ENCODE measurements around the gene LLGL1. TPM values are rescaled to one million over a fixed set of nuclear protein-coding genes. Genes with fewer than 3 reads are reported as not detected.

Gene LLGL1
- total RNA-seq, 1 experiment from 2014 or later: 30.2 TPM

DNA sequence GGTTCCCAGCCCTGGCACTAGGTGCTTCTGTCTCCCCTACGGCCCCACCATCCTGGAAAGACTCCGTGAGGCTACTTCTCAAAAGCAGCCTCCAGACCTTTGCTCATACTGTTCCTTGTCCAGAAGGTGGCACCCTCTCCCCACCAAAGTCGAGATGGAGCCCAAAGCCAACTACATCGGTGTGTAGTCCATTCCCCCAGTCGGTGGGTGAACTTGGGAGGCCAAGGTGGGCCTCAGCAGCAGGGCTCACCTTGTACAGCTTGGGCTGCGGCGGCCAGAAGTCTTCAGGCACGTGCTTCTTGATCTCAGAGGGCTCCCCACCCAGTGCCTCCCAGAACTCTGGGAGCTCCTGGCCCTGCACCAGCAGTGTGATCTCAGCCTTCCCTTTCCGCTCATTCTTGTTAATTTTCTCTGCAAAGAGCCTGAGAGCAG, 22.9 kb downstream of the LLGL1 start:
- CTCF ChIA-PET: interaction anchor here (0.6 kb wide), 1 partner anchor 352 kb away, joined by 5 read pairs; no protein-coding TSS in a partner anchor
- no peaks in the 10 kb centered on the region for H3K9me3 ChIP-seq (ENCODE audit: low read depth, low read length, poor library complexity, severe bottlenecking)
- peaks cover 39% of the 10 kb centered on the region for H3K36me3 ChIP-seq (ENCODE audit: insufficient read depth, low read length, poor library complexity, severe bottlenecking)
- intact Hi-C loops (cut with micrococcal nuclease; ENCODE audit: unreplicated experiment): no loop called here
- POLR2A ChIA-PET (ENCODE audit: low non-redundant PET): no interaction called here
- peak; percentile 84 for DNase-seq (ENCODE audit: low spot score)
- BruUV-seq (replicated peaks): no TSS peak
- H3K27me3 ChIP-seq (replicated peaks; ENCODE audit: insufficient read depth, low read depth, low read length, poor library complexity): no peaks in the 10 kb centered on the region
- no peaks in the 10 kb centered on the region for H3K4me1 ChIP-seq (ENCODE audit: insufficient read depth, low read length, poor library complexity, severe bottlenecking)
- no peak overlapping the region for H3K4me3 ChIP-seq (ENCODE audit: low read depth, low read length, poor library complexity, severe bottlenecking)
- H3K27ac ChIP-seq (ENCODE audit: low read depth, low read length, poor library complexity, severe bottlenecking): no peak overlapping the region
- TF ChIP-seq EZH2 (IDR thresholded peaks at IDR 0.05; ENCODE audit: borderline replicate concordance, low read depth, low read length, poor library complexity, severe bottlenecking) (no peak), CTCF (conservative IDR thresholded peaks at IDR 0.05; ENCODE audit: low read depth, low read length) (peak; percentile 78)

GRCh38 chr17:18248811-18249210, 23.4 kb downstream of the LLGL1 start:
- POLR2A ChIA-PET (ENCODE audit: low non-redundant PET): no interaction called here

DNA sequence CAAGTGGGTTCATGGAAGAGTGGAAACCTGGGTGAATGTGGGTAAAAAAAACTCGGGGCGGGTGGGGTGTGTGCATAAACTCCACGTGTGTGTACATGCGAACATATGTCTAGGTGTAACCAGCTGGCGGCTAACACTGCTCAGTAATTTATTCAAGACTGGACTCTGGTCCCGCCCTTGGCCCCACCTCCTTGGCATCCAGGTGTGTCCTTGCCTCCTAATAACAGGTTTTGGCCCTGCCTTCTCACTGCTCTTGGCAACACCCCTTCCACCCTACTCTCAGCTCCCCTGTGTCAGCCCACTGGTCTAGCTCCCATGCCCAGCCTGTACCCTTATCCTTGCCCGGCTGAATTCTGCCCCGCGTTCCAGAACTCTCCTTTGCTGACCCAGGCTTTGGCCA, 24.8 kb downstream of the LLGL1 start:
- no peak for TF ChIP-seq CTCF (conservative IDR thresholded peaks at IDR 0.05; ENCODE audit: low read depth, low read length)
- no peak for TF ChIP-seq EZH2 (IDR thresholded peaks at IDR 0.05; ENCODE audit: borderline replicate concordance, low read depth, low read length, poor library complexity, severe bottlenecking)
- Histone ChIP-seq H3K4me1 (ENCODE audit: insufficient read depth, low read length, poor library complexity, severe bottlenecking) (no peaks in the 10 kb centered on the region), H3K27ac (ENCODE audit: low read depth, low read length, poor library complexity, severe bottlenecking) (no peak overlapping the region), H3K27me3 (replicated peaks; ENCODE audit: insufficient read depth, low read depth, low read length, poor library complexity) (no peaks in the 10 kb centered on the region), H3K4me3 (ENCODE audit: low read depth, low read length, poor library complexity, severe bottlenecking) (no peak overlapping the region), H3K9me3 (ENCODE audit: low read depth, low read length, poor library complexity, severe bottlenecking) (no peaks in the 10 kb centered on the region), H3K36me3 (ENCODE audit: insufficient read depth, low read length, poor library complexity, severe bottlenecking) (peaks cover 47% of the 10 kb centered on the region)
- ChIA-PET CTCF (no interaction called here), POLR2A (ENCODE audit: low non-redundant PET) (no interaction called here)
- no TSS peak for BruUV-seq (replicated peaks)
- DNase-seq (ENCODE audit: low spot score): no peak
- intact Hi-C loops (cut with micrococcal nuclease; ENCODE audit: unreplicated experiment): no loop called here

More at GRCh38 chr17:18248811-18249210, 23.4 kb downstream of the LLGL1 start:
- H3K4me3 ChIP-seq (ENCODE audit: low read depth, low read length, poor library complexity, severe bottlenecking): no peak overlapping the region
- H3K36me3 ChIP-seq (ENCODE audit: insufficient read depth, low read length, poor library complexity, severe bottlenecking): peaks cover 41% of the 10 kb centered on the region
- H3K27ac ChIP-seq (ENCODE audit: low read depth, low read length, poor library complexity, severe bottlenecking): no peak overlapping the region
- DNase-seq (ENCODE audit: low spot score): no peak
- intact Hi-C loops (cut with micrococcal nuclease; ENCODE audit: unreplicated experiment): no loop called here
- TF ChIP-seq EZH2 (IDR thresholded peaks at IDR 0.05; ENCODE audit: borderline replicate concordance, low read depth, low read length, poor library complexity, severe bottlenecking) (no peak), CTCF (conservative IDR thresholded peaks at IDR 0.05; ENCODE audit: low read depth, low read length) (no peak)
- CTCF ChIA-PET: interaction anchor here (0.6 kb wide), 1 partner anchor 351 kb away, joined by 5 read pairs; no protein-coding TSS in a partner anchor
- no TSS peak for BruUV-seq (replicated peaks)
- no peaks in the 10 kb centered on the region for H3K4me1 ChIP-seq (ENCODE audit: insufficient read depth, low read length, poor library complexity, severe bottlenecking)
- no peaks in the 10 kb centered on the region for H3K27me3 ChIP-seq (replicated peaks; ENCODE audit: insufficient read depth, low read depth, low read length, poor library complexity)
- H3K9me3 ChIP-seq (ENCODE audit: low read depth, low read length, poor library complexity, severe bottlenecking): no peaks in the 10 kb centered on the region
